GM12878 (cell line): Measurements from ENCODE around the gene COL6A1.

Experiments used
- ATF7 ChIP-seq: fragments of 450-650 bp; IDR thresholded peaks from 2 replicates; pipeline ENCODE4 v1.6.1; 2016; ENCODE audit warnings: low read depth, mild to moderate bottlenecking
- CHD4 ChIP-seq: fragments of 200-600 bp; sonication (generic); IDR thresholded peaks from 2 replicates; pipeline ENCODE4 v1.6.1; 2016; ENCODE audit warnings: mild to moderate bottlenecking
- TARDBP ChIP-seq: IDR thresholded peaks from 2 replicates; pipeline ENCODE4 v1.6.1; 2016; ENCODE audit warnings: borderline replicate concordance

GRCh38 chr21:45997495-45998275, 16.1 kb downstream of the COL6A1 start:
- TF ChIP-seq CHD4 (no peak), ATF7 (no peak), TARDBP (no peak)
